ENCODE results near the gene STOX2.

- no peak for TF ChIP-seq CTCF (IDR thresholded peaks at IDR 0.05; ENCODE audit: insufficient read depth, low read depth, low read length)
- TF ChIP-seq EZH2 (IDR thresholded peaks at IDR 0.05; ENCODE audit: insufficient read depth, low read length): no peak
Observed at GRCh38 chr4:184030036-184030435, 124.9 kb downstream of the STOX2 start.
